ENCODE measurements around the gene HORMAD1. TPM values are rescaled to one million over a fixed set of nuclear protein-coding genes. Genes with fewer than 3 reads are reported as not detected.

The HORMAD1 gene
- total and polyA plus RNA-seq, 2 donors, result 0.23 to 0.57 TPM

DNA sequence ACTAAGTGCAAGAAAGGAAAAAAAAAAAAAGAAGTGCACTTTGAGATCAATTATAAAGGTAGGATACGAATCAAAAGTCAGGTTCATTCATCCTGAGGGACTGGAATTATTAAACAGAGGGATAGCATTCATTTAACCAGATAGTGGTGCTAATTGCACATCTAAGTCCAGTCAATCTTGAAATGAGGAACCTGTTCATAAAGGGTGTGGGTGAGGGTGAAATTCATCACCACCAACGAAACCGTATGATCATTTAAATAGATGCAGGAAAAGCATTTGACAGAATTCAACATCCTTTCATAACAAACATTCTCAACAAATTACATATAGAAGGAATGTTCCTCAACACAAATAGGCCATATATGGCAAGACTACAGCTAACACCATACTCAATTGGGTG lies 39.3 kb upstream of the HORMAD1 start:
- H3K36me3 ChIP-seq (ENCODE audit: control insufficient read depth in 2 of 2, insufficient read depth in 2 of 2, low read length in 1 of 2), result peaks cover 2 to 6% of the 10 kb centered on the region in 2 donors
- no peak overlapping the region for H3K27ac ChIP-seq (ENCODE audit: low read depth in 1 of 2, low read length in 1 of 2)
- H3K4me1 ChIP-seq (ENCODE audit: control insufficient read depth in 2 of 2, insufficient read depth in 2 of 2, low read length in 2 of 2), result no peaks in the 10 kb centered on the region
- 86% methylated on average over 3 of the region's 3 CpGs for WGBS
- H3K27me3 ChIP-seq (ENCODE audit: control insufficient read depth in 2 of 2, insufficient read depth in 1 of 2, low read length in 1 of 2), result no peaks in the 10 kb centered on the region
- no peak overlapping the region for H3K4me3 ChIP-seq (ENCODE audit: low read length in 2 of 2)
- no peak for DNase-seq (ENCODE audit: low read depth in 6 of 9, low spot score in 9 of 9)
- peaks cover 0 to 7% of the 10 kb centered on the region in 2 donors for H3K9me3 ChIP-seq (ENCODE audit: control insufficient read depth in 2 of 2, insufficient read depth in 1 of 2, low read length in 1 of 2)

- WGBS, result over 99% methylated on average over 2 of the region's 2 CpGs
- Histone ChIP-seq H3K27ac (ENCODE audit: low read depth in 1 of 2, low read length in 1 of 2) (no peak overlapping the region), H3K27me3 (ENCODE audit: control insufficient read depth in 2 of 2, insufficient read depth in 1 of 2, low read length in 1 of 2) (no peaks in the 10 kb centered on the region), H3K9me3 (ENCODE audit: control insufficient read depth in 2 of 2, insufficient read depth in 1 of 2, low read length in 1 of 2) (no peaks in the 10 kb centered on the region), H3K4me3 (ENCODE audit: low read length in 2 of 2) (no peak overlapping the region), H3K36me3 (ENCODE audit: control insufficient read depth in 2 of 2, insufficient read depth in 2 of 2, low read length in 1 of 2) (peaks cover 16 to 30% of the 10 kb centered on the region in 2 donors), H3K4me1 (ENCODE audit: control insufficient read depth in 2 of 2, insufficient read depth in 2 of 2, low read length in 2 of 2) (no peaks in the 10 kb centered on the region)
- DNase-seq (ENCODE audit: low read depth in 6 of 9, low spot score in 9 of 9), result no peak
Measured at GRCh38 chr1:150753416-150753815, 32.7 kb upstream of the HORMAD1 start.

DNA sequence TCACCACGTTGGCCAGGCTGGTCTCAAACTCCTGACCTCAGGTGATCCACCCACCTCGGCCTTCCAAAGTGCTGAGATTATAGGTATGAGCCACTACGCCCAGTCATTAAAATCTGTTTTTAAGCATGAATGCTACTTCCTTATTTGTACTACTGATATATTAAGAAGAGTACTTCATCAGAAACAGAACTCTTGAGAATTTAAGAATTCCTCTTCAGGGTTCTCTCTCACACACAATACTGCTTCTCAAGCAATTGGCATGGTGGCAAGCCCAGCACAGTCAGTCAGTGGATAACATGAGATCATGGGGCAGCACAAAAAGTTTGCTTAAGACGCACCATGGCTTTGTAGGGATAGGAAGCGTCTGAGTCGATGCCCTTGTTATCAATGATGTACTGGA lies 30.7 kb upstream of the HORMAD1 start:
- Histone ChIP-seq H3K9me3 (ENCODE audit: control insufficient read depth in 2 of 2, insufficient read depth in 1 of 2, low read length in 1 of 2) (no peaks in the 10 kb centered on the region), H3K4me3 (ENCODE audit: low read length in 2 of 2) (no peak overlapping the region), H3K27me3 (ENCODE audit: control insufficient read depth in 2 of 2, insufficient read depth in 1 of 2, low read length in 1 of 2) (no peaks in the 10 kb centered on the region), H3K27ac (ENCODE audit: low read depth in 1 of 2, low read length in 1 of 2) (no peak overlapping the region), H3K36me3 (ENCODE audit: control insufficient read depth in 2 of 2, insufficient read depth in 2 of 2, low read length in 1 of 2) (peaks cover 16 to 34% of the 10 kb centered on the region in 2 donors), H3K4me1 (ENCODE audit: control insufficient read depth in 2 of 2, insufficient read depth in 2 of 2, low read length in 2 of 2) (no peaks in the 10 kb centered on the region)
- WGBS, result 94% methylated on average over 6 of the region's 6 CpGs
- DNase-seq (ENCODE audit: low read depth in 6 of 9, low spot score in 9 of 9), result no peak

DNA sequence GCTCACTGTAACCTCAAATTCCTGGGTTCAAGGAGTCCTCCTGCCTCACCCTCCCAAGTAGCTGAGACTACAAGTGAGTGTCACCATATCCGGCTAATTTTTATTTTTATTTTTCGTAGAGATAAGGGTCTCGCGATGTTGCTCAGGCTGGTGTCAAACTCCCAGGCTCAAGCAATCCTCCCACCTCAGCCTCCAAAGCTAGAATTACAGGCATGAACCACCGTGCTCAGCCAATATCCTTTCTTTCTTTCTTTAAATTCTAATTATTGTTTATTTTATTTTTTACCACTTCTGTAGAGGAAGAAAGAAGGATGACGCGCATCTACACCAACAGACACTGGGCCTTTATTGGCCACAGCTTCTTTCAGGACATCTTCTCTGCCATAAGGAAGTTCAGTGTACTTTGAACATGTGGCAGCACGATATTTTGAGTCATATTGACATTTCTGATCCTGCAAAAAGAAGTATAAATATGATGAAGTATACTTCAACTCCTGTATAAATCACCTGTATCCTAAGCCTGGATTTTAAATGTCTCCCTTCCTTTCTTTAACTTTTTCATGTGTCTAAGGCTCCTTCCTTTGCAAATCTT lies 29.1 kb upstream of the HORMAD1 start:
- DNase-seq (ENCODE audit: low read depth in 6 of 9, low spot score in 9 of 9), result no peak
- Histone ChIP-seq H3K36me3 (ENCODE audit: control insufficient read depth in 2 of 2, insufficient read depth in 2 of 2, low read length in 1 of 2) (peaks cover 13 to 35% of the 10 kb centered on the region in 2 donors), H3K9me3 (ENCODE audit: control insufficient read depth in 2 of 2, insufficient read depth in 1 of 2, low read length in 1 of 2) (no peaks in the 10 kb centered on the region), H3K4me1 (ENCODE audit: control insufficient read depth in 2 of 2, insufficient read depth in 2 of 2, low read length in 2 of 2) (no peaks in the 10 kb centered on the region), H3K4me3 (ENCODE audit: low read length in 2 of 2) (no peak overlapping the region), H3K27me3 (ENCODE audit: control insufficient read depth in 2 of 2, insufficient read depth in 1 of 2, low read length in 1 of 2) (no peaks in the 10 kb centered on the region), H3K27ac (ENCODE audit: low read depth in 1 of 2, low read length in 1 of 2) (no peak overlapping the region)
- 97% methylated on average over 8 of the region's 8 CpGs for WGBS

GRCh38 chr1:150748878-150749719 lies 28.4 kb upstream of the HORMAD1 start:
- Histone ChIP-seq H3K27me3 (ENCODE audit: control insufficient read depth in 2 of 2, insufficient read depth in 1 of 2, low read length in 1 of 2) (no peaks in the 10 kb centered on the region), H3K27ac (ENCODE audit: low read depth in 1 of 2, low read length in 1 of 2) (no peak overlapping the region), H3K4me3 (ENCODE audit: low read length in 2 of 2) (no peak overlapping the region), H3K9me3 (ENCODE audit: control insufficient read depth in 2 of 2, insufficient read depth in 1 of 2, low read length in 1 of 2) (no peaks in the 10 kb centered on the region), H3K36me3 (ENCODE audit: control insufficient read depth in 2 of 2, insufficient read depth in 2 of 2, low read length in 1 of 2) (peaks cover 8 to 33% of the 10 kb centered on the region in 2 donors), H3K4me1 (ENCODE audit: control insufficient read depth in 2 of 2, insufficient read depth in 2 of 2, low read length in 2 of 2) (no peaks in the 10 kb centered on the region)
- DNase-seq (ENCODE audit: low read depth in 6 of 9, low spot score in 9 of 9), result no peak
- WGBS, result 98% methylated on average over 12 of the region's 12 CpGs

- Histone ChIP-seq H3K36me3 (ENCODE audit: control insufficient read depth in 2 of 2, insufficient read depth in 2 of 2, low read length in 1 of 2) (no peaks in the 10 kb centered on the region), H3K9me3 (ENCODE audit: control insufficient read depth in 2 of 2, insufficient read depth in 1 of 2, low read length in 1 of 2) (no peaks in the 10 kb centered on the region), H3K27ac (ENCODE audit: low read depth in 1 of 2, low read length in 1 of 2) (no peak overlapping the region), H3K4me1 (ENCODE audit: control insufficient read depth in 2 of 2, insufficient read depth in 2 of 2, low read length in 2 of 2) (no peaks in the 10 kb centered on the region), H3K27me3 (ENCODE audit: control insufficient read depth in 2 of 2, insufficient read depth in 1 of 2, low read length in 1 of 2) (no peaks in the 10 kb centered on the region), H3K4me3 (ENCODE audit: low read length in 2 of 2) (no peak overlapping the region)
- WGBS, result 99% methylated on average over 3 of the region's 3 CpGs
- DNase-seq (ENCODE audit: low read depth in 6 of 9, low spot score in 9 of 9), result no peak
Measured at GRCh38 chr1:150730130-150730721, 9.5 kb upstream of the HORMAD1 start.

DNA sequence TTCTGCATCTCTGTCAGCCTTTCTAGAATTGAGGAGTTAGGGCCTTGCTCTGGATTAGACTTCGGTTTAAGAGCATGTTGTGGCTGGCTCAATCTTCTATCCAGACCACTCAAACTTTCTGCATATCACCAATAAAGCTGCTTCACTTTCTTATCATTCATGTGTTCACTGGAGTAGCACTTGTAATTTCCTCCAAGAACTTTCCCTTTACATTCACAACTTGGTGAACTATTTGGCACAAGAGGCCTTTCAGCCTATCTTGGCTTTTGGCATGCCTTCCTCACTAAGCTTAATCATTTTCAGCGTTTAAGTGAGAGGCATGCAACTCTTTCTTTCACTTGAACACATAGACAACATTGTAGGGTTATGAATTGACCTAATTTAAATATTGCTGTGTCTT lies 3.6 kb upstream of the HORMAD1 start:
- 96% methylated on average over 2 of the region's 2 CpGs for WGBS
- Histone ChIP-seq H3K27ac (ENCODE audit: low read depth in 1 of 2, low read length in 1 of 2) (no peak overlapping the region), H3K9me3 (ENCODE audit: control insufficient read depth in 2 of 2, insufficient read depth in 1 of 2, low read length in 1 of 2) (no peaks in the 10 kb centered on the region), H3K4me3 (ENCODE audit: low read length in 2 of 2) (no peak overlapping the region), H3K36me3 (ENCODE audit: control insufficient read depth in 2 of 2, insufficient read depth in 2 of 2, low read length in 1 of 2) (no peaks in the 10 kb centered on the region), H3K27me3 (ENCODE audit: control insufficient read depth in 2 of 2, insufficient read depth in 1 of 2, low read length in 1 of 2) (no peaks in the 10 kb centered on the region), H3K4me1 (ENCODE audit: control insufficient read depth in 2 of 2, insufficient read depth in 2 of 2, low read length in 2 of 2) (no peaks in the 10 kb centered on the region)
- DNase-seq (ENCODE audit: low read depth in 6 of 9, low spot score in 9 of 9), result no peak

GRCh38 chr1:150720098-150720497 lies 597 bp downstream of the HORMAD1 start:
- no peak for DNase-seq (ENCODE audit: low read depth in 6 of 9, low spot score in 9 of 9)
- WGBS, result 98% methylated on average over 21 of the region's 21 CpGs
- H3K36me3 ChIP-seq (ENCODE audit: control insufficient read depth in 2 of 2, insufficient read depth in 2 of 2, low read length in 1 of 2), result no peaks in the 10 kb centered on the region
- no peak overlapping the region for H3K4me3 ChIP-seq (ENCODE audit: low read length in 2 of 2)
- no peaks in the 10 kb centered on the region for H3K9me3 ChIP-seq (ENCODE audit: control insufficient read depth in 2 of 2, insufficient read depth in 1 of 2, low read length in 1 of 2)
- H3K4me1 ChIP-seq (ENCODE audit: control insufficient read depth in 2 of 2, insufficient read depth in 2 of 2, low read length in 2 of 2), result no peaks in the 10 kb centered on the region
- no peak overlapping the region for H3K27ac ChIP-seq (ENCODE audit: low read depth in 1 of 2, low read length in 1 of 2)
- no peaks in the 10 kb centered on the region for H3K27me3 ChIP-seq (ENCODE audit: control insufficient read depth in 2 of 2, insufficient read depth in 1 of 2, low read length in 1 of 2)

DNA sequence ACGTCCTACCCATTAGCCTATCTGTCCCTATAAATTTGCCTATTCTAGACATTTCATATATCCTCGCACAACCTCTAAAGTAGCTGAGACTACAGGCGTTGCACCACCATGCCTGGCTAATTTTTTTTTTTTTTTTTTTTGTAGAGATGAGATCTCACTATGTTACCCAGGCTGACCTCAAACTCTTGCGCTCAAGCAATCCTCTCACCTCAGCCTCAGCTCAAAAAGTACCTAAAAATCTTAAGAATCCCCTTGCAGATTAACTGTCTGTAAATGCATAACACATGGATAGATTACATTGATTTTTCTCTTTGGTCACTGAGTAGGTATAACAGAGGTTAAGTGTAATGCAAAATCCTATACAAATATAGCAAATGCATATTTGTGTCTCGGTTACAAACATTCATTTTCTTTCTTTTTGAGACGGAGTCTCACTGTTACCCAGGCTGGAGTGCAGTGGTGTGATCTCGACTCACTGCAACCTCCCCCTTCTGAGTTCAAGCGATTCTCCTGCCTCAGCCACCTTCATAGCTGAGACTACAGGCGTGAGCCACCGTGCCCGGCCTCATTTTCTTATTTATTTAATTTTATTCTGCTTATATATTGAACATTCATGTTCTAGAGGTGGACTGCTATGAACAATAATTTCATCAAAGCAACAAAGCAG lies 2.3 kb downstream of the HORMAD1 start:
- no peaks in the 10 kb centered on the region for H3K9me3 ChIP-seq (ENCODE audit: control insufficient read depth in 2 of 2, insufficient read depth in 1 of 2, low read length in 1 of 2)
- DNase-seq (ENCODE audit: low read depth in 6 of 9, low spot score in 9 of 9), result no peak
- H3K27ac ChIP-seq (ENCODE audit: low read depth in 1 of 2, low read length in 1 of 2), result no peak overlapping the region
- no peaks in the 10 kb centered on the region for H3K36me3 ChIP-seq (ENCODE audit: control insufficient read depth in 2 of 2, insufficient read depth in 2 of 2, low read length in 1 of 2)
- H3K4me3 ChIP-seq (ENCODE audit: low read length in 2 of 2), result no peak overlapping the region
- 95% methylated on average over 11 of the region's 11 CpGs for WGBS
- H3K27me3 ChIP-seq (ENCODE audit: control insufficient read depth in 2 of 2, insufficient read depth in 1 of 2, low read length in 1 of 2), result no peaks in the 10 kb centered on the region
- H3K4me1 ChIP-seq (ENCODE audit: control insufficient read depth in 2 of 2, insufficient read depth in 2 of 2, low read length in 2 of 2), result no peaks in the 10 kb centered on the region
